Endodermal cell (in vitro differentiated cells): ENCODE data around the gene RPUSD4. TPM values are rescaled to one million over a fixed set of nuclear protein-coding genes. Genes with fewer than 3 reads are reported as not detected.

Source experiments
- DNase-seq: peaks from one replicate; pipeline ENCODE4 v3.0.0-alpha.2; 2017
- H3K27ac ChIP-seq: 2 replicates; pipeline ENCODE4 v1.5.1; 2013; ENCODE audit warnings: mild to moderate bottlenecking, low read depth, low read length, moderate library complexity
- H3K27me3 ChIP-seq: 2 replicates; pipeline ENCODE4 v1.6.1; 2013; ENCODE audit warnings: mild to moderate bottlenecking, low read length, moderate library complexity; ENCODE audit not compliant: insufficient read depth, control insufficient read depth, poor library complexity, severe bottlenecking
- H3K36me3 ChIP-seq: 2 replicates; pipeline ENCODE4 v1.7.0; 2013; ENCODE audit warnings: mild to moderate bottlenecking, low read length, moderate library complexity; ENCODE audit not compliant: control insufficient read depth, insufficient read depth
- H3K4me1 ChIP-seq: one replicate; pipeline ENCODE4 v1.7.0; 2013; ENCODE audit warnings: low read length; ENCODE audit not compliant: control insufficient read depth, insufficient read depth
- H3K4me3 ChIP-seq: 2 replicates; pipeline ENCODE4 v1.5.1; 2013; ENCODE audit warnings: mild to moderate bottlenecking, low read length, moderate library complexity
- H3K9ac ChIP-seq: 2 replicates; pipeline ENCODE4 v1.6.1; 2013; ENCODE audit warnings: mild to moderate bottlenecking, low read length, moderate library complexity; ENCODE audit not compliant: poor library complexity, severe bottlenecking; ENCODE audit errors: extremely low read depth
- H3K9me3 ChIP-seq: 2 replicates; pipeline ENCODE4 v1.6.1; 2013; ENCODE audit warnings: mild to moderate bottlenecking, low read length, moderate library complexity; ENCODE audit not compliant: control insufficient read depth
- H3K27ac Mint-ChIP-seq: 2 replicates; pipeline ENCODE4 v1.8.0; 2020; ENCODE audit warnings: mixed read lengths
- H3K27me3 Mint-ChIP-seq: 2 replicates; pipeline ENCODE4 v1.8.0; 2021; ENCODE audit warnings: mild to moderate bottlenecking, mixed read lengths; ENCODE audit not compliant: insufficient read depth
- H3K36me3 Mint-ChIP-seq: 2 replicates; pipeline ENCODE4 v1.8.0; 2020; ENCODE audit warnings: low read depth, mixed read lengths
- H3K4me1 Mint-ChIP-seq: 2 replicates; pipeline ENCODE4 v1.8.0; 2020; ENCODE audit warnings: mixed read lengths
- H3K4me3 Mint-ChIP-seq: 2 replicates; pipeline ENCODE4 v1.8.0; 2020; ENCODE audit warnings: mild to moderate bottlenecking, moderate library complexity, mixed read lengths
- H3K9me3 Mint-ChIP-seq: 2 replicates; pipeline ENCODE4 v1.8.0; 2020; ENCODE audit warnings: mild to moderate bottlenecking, mixed read lengths
- WGBS, 2 experiments: methylation state at CpG; one replicate each; pipeline versions ENCODE4 v1.1.5 to v1.1.7; 2013; ENCODE audit warnings: missing lambda C conversion rate in 2 of 2, mixed read lengths in 1 of 2; ENCODE audit not compliant: insufficient coverage in 1 of 2, insufficient read length in 1 of 2; 5-methylcytosine and 5-hydroxymethylcytosine counted together
- total RNA-seq, 2 donors: library from RNA; stranded (reverse); fragmentation: NEBNext Ultra II Directional in 1 of 2; extraction: Animal tissue kit (Norgen Biotek cat#: 25700) in 1 of 2; gene quantifications; 2 replicates in 1 of 2; 3 replicates in 1 of 2; pipeline ENCODE4 v1.2.1, GENCODE V29; 2021
- TF ChIP-seq, protein P1 (sequence below): fragments of 200-600 bp; sonication (generic); conservative IDR thresholded peaks from 2 replicates; pipeline ENCODE4 v1.5.0; 2021; ENCODE audit warnings: antibody characterized with exemption, mild to moderate bottlenecking

The RPUSD4 gene
- total RNA-seq, 2 donors from 2014 or later, result 36.8 to 37.7 TPM

DNA sequence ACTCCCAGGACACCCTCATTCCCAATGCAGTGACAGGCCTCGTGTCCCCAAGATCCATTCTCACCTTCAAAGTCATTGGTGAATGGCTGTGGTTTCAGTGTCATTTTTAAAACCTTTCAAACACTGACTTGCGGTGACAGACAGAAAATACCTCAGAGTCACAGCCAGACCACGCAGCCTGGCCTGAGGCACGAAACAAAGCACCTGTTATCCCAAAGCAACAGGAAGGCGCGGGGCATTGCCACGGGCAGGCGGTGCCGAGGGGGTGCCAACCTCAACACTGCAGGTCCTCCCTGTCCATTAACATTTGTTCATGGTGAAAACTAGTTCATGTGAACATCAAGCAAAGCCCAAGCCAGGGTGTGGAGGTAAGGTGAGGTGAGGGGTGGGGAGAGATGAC is 38.2 kb downstream of the RPUSD4 start:
- Mint-ChIP-seq H3K27me3 (peaks cover 3% of the 10 kb centered on the region), H3K27ac (no peak overlapping the region)
- 89 to 93% methylated on average over 6 to 9 of the region's 9 CpGs for WGBS, 2 experiments

DNA sequence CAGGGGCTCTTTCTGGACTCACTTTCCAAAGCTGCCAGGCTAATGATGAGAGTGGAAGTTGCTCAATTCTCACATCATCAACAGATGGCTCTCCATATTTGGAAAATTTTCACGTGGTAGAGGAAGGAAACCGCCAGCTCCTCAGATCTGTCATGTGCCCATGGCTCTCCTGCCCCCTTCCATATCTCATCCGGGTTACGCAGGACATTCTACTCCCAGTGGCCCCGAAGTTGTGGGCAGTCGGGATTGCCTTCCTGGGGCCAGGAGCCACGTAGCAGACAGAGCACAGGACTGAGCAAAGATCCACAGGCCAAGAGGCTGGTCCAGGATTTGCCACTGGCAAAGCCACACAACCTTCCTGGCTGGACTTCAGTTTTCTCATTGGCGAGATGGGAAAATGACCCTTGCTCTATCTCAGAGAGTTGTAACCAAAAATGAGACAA is 38.8 kb downstream of the RPUSD4 start:
- no peaks in the 10 kb centered on the region for H3K36me3 ChIP-seq
- no peak overlapping the region for H3K4me3 ChIP-seq
- Mint-ChIP-seq H3K4me1 (peaks cover 9% of the 10 kb centered on the region), H3K27me3 (peaks cover 3% of the 10 kb centered on the region), H3K9me3 (no peaks in the 10 kb centered on the region), H3K4me3 (no peak overlapping the region), H3K27ac (no peak overlapping the region), H3K36me3 (no peaks in the 10 kb centered on the region)
- WGBS, 2 experiments, result 88 to 93% methylated on average over 5 to 8 of the region's 8 CpGs
- H3K4me1 ChIP-seq, result no peaks in the 10 kb centered on the region
- H3K9ac ChIP-seq, result no peak overlapping the region
- no peaks in the 10 kb centered on the region for H3K9me3 ChIP-seq
- H3K27me3 ChIP-seq, result peaks cover 16% of the 10 kb centered on the region
- DNase-seq, result no peak
- H3K27ac ChIP-seq, result no peak overlapping the region
- TF ChIP-seq, protein P1, sequence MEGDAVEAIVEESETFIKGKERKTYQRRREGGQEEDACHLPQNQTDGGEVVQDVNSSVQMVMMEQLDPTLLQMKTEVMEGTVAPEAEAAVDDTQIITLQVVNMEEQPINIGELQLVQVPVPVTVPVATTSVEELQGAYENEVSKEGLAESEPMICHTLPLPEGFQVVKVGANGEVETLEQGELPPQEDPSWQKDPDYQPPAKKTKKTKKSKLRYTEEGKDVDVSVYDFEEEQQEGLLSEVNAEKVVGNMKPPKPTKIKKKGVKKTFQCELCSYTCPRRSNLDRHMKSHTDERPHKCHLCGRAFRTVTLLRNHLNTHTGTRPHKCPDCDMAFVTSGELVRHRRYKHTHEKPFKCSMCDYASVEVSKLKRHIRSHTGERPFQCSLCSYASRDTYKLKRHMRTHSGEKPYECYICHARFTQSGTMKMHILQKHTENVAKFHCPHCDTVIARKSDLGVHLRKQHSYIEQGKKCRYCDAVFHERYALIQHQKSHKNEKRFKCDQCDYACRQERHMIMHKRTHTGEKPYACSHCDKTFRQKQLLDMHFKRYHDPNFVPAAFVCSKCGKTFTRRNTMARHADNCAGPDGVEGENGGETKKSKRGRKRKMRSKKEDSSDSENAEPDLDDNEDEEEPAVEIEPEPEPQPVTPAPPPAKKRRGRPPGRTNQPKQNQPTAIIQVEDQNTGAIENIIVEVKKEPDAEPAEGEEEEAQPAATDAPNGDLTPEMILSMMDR, result no peak

More for the DNA sequence above, 38.2 kb downstream of the RPUSD4 start:
- no peaks in the 10 kb centered on the region for H3K9me3 Mint-ChIP-seq
- DNase-seq, result no peak
- TF ChIP-seq, protein P1, result no peak
- no peak overlapping the region for H3K4me3 Mint-ChIP-seq
- H3K4me1 Mint-ChIP-seq, result peaks cover 9% of the 10 kb centered on the region
- peaks cover 10% of the 10 kb centered on the region for H3K27me3 ChIP-seq
- no peak overlapping the region for H3K9ac ChIP-seq
- no peaks in the 10 kb centered on the region for H3K36me3 ChIP-seq
- H3K36me3 Mint-ChIP-seq, result no peaks in the 10 kb centered on the region
- no peaks in the 10 kb centered on the region for H3K9me3 ChIP-seq
- no peak overlapping the region for H3K4me3 ChIP-seq
- no peaks in the 10 kb centered on the region for H3K4me1 ChIP-seq
- no peak overlapping the region for H3K27ac ChIP-seq

DNA sequence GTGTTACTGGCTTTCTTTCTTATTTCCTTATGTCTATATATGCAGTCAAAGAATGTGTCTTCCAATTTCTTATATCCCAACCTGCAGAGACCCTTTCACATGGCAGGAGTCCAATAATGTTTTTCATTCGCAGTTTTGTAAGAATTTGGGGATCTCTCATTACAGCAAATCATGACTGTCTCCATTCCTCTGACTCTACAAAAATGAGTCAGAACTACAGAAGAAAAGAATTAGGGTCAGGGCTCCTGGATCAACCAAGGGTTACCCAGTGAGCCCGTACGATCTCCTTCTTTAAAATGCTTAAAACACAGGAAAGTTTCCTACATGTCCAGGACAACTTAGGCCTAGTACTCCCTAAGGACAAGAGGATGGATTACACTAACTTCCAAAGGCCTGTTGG is 42.2 kb downstream of the RPUSD4 start:
- H3K4me1 Mint-ChIP-seq, result peaks cover 20% of the 10 kb centered on the region
- Histone ChIP-seq H3K27ac (no peak overlapping the region), H3K9me3 (no peaks in the 10 kb centered on the region), H3K9ac (no peak overlapping the region), H3K36me3 (no peaks in the 10 kb centered on the region), H3K4me1 (no peaks in the 10 kb centered on the region), H3K4me3 (no peak overlapping the region), H3K27me3 (peaks cover 45% of the 10 kb centered on the region)
- no peaks in the 10 kb centered on the region for H3K36me3 Mint-ChIP-seq
- TF ChIP-seq, protein P1, result no peak
- no peaks in the 10 kb centered on the region for H3K9me3 Mint-ChIP-seq
- no peak for DNase-seq
- no peak overlapping the region for H3K4me3 Mint-ChIP-seq
- WGBS, 2 experiments, result 89% methylated on average over 3 of the region's 3 CpGs
- H3K27me3 Mint-ChIP-seq, result peaks cover 13% of the 10 kb centered on the region
- no peak overlapping the region for H3K27ac Mint-ChIP-seq
